HG03066 (cell line): Measurements from ENCODE around the gene AMH.

Experiments used
- ATAC-seq: cut with Tn5 transposase; IDR thresholded peaks from one replicate; pipeline ENCODE4 v1.9.1; 2021; ENCODE audit warnings: low read depth; ENCODE audit not compliant: unreplicated experiment

The AMH gene

DNA sequence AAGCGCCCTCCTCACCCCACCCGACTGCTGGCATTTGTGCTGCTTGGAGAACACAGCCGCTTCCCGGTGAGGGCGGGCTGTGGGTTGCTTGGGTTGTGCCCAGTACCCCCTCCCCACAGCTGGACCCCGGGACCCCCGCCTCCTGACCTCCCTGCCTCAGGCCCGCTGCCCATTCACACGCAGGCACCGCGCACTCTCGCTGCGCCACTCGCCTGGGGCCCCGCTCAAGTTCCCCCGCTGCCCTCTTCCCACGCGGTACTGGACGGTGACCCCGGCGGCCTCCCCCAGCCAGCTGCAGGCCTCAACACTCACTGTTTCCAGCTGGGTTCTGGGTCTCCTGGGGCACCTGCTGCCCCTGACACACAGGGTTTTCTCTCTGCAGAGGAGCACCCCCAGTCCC is 29.4 kb upstream of the AMH start:
- no peak for ATAC-seq

DNA sequence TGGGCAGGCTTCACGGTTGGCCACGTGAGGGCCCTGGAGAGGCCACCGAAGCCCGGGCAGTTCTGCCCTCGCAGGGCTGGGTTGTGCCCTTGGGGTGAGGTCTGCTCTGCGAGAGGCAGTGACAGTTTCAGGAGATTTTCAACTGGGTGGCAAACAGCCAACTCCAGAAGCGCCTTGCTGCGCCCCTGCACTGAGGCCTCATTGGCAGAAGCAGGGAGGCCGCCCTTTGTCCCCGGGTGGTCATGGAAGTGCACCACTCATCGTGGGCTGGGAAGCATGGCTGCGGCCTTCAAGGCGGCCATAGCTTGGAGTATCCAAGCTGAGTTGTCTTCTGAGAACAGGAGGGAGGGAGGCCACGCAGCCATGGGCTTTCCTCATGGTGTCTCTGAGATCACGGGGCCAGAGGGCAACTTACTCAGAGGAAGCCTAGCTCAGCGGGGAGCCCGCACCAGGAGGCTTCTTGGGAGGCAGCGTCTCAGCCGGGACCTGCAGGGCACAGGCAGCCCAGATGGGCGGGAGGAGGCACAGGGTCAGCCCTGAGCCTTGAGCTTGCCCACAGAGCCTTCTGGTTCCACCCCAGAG is 27.8 kb upstream of the AMH start:
- no peak for ATAC-seq

DNA sequence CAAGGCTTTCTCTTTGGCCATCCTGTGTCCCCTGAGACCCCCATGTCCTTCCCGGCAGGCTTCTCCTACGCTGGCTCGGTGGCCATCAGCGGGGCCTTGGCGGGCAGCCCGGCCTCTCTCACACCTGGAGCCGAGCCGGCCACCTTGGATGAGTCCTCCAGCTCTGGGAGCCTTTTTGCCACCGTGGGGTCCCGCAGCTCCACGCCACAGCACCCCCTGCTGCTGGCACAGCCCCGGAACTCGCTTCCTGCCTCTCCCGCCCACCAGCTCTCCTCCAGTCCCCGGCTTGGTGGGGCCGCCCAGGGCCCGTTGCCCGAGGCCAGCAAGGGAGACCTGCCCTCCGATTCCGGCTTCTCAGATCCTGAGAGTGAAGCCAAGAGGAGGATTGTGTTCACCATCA is 27.2 kb upstream of the AMH start:
- no peak for ATAC-seq

DNA sequence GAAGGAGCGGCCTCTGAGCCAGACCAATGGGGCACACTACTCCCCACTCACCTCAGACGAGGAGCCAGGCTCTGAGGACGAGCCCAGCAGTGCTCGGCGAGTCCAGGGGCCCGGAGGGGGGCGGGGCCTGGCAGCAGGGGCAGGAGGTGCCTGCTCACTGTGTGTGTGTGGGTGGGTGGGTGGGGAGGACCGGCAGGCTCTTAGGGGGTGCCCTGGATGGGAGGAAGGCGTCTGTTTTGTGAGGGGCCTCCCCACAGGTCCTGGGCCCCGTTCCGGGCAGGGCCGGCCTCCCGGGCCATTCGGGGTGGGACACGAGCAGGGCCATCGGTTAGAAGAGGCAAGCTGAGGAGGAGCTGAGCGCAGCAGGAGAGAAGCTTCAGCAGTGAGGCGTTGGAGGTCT is 25.7 kb upstream of the AMH start:
- no peak for ATAC-seq

DNA sequence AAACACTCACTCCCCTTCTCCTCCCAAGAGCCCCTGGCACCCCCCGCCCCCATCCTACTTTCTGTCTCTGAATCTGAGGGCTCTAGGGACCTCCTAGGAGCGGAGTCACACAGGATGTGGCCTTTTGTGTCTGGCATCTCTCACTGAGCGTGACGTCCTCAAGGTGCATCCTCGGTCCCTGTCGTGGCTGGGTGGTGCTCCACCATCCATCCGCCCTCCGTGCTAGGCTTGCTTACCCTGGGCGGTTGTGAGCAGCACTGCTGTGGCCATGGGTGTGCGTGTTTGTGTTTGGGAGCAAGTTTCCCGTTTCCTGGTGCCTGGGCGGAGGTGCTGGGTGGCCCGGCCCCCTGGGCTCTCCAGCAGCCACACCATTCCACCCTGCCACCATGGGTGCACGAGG is 25.2 kb upstream of the AMH start:
- ATAC-seq = no peak

DNA sequence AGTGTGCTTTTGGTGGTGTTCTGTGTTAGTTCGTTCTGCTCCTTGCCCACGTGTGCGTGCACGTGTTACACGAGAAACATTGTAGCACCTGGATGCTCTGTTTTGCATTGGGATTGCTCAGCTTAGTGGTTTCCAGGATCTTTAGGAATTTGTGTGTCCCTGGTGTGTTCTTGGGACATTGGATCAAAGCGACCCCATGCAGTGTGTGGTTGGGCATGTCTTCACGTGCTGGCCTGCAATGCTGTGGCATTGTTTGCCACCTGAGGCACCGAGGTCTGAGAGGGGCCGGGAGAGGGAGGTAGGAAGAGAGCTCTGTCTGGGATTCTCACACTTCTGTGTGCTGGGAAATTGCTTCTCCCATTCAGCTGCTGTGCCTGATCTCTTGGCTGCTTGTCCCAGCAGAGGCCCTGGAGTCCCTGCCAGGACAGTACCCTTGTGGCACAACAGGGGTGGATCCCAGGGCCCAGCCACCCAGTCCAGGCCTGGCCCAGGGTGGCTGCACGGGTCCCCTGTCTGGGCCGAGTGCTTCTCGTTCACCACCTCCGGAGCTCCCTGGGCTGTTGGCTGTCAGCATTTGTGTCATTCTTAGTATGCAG is 24.3 kb upstream of the AMH start:
- no peak for ATAC-seq

DNA sequence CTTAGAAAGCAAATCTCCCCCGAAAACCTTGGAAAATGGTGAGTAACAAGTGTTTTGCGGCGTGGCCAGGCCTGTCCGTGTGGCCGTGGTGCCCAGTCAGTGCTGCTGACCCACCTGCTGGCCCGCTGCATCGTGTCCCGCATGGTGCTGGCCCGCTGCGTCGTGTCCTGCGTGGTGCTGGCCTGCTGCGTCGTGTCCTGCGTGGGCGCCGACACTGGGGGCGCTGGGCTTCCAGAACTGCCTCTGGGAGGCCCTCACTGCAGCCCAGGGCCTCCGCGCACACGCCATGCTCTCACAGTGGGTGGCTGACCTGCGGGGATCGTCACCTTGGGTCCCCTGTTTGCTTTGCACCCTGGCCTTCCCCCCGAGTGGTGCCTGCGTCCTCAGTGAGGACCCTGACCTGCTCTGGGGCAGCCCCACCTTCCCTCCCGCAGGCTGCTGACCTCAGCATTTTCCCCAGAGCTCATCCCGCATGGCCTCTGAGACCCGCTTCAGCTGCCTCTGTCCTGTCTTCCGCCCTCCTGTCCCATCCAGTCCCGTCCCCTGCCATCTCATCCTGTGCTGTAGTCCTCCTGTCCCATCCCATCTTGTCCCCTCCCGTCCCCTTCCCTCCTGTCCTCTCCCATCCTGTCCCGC is 23.6 kb upstream of the AMH start:
- no peak for ATAC-seq

DNA sequence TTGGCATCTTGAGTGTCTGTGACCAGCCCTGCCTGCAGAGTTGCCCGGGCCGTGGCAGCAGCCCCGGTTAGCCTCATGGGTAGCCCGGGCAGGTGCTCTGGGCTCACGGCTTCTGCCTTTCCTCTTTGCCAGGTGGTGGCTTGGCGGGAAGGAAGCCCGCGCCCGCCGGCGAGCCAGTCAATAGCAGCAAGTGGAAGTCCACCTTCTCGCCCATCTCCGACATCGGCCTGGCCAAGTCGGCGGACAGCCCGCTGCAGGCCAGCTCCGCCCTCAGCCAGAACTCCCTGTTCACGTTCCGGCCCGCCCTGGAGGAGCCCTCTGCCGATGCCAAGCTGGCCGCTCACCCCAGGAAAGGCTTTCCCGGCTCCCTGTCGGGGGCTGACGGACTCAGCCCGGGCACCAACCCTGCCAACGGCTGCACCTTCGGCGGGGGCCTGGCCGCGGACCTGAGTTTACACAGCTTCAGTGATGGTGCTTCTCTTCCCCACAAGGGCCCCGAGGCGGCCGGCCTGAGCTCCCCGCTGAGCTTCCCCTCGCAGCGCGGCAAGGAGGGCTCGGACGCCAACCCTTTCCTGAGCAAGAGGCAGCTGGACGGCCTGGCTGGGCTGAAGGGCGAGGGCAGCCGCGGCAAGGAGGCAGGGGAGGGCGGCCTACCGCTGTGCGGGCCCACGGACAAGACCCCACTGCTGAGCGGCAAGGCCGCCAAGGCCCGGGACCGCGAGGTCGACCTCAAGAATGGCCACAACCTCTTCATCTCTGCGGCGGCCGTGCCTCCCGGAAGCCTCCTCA is 22.9 kb upstream of the AMH start:
- no peak for ATAC-seq

DNA sequence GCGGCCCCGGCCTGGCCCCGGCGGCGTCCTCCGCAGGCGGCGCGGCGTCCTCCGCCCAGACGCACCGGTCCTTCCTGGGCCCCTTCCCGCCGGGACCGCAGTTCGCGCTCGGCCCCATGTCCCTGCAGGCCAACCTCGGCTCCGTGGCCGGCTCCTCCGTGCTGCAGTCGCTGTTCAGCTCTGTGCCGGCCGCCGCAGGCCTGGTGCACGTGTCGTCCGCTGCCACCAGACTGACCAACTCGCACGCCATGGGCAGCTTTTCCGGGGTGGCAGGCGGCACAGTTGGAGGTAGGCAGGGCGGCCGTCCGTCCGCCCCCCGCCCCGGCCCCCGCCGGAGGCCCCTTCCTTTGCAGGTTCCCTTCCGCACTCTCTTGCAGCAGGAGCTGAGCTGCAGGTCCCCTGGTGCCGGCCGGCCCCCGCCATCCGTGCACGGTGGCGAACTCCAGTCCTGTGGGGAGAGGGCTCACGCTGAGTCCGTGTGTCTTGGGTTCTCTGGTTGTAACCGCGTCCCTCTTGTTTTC is 22.2 kb upstream of the AMH start:
- ATAC-seq = no peak

DNA sequence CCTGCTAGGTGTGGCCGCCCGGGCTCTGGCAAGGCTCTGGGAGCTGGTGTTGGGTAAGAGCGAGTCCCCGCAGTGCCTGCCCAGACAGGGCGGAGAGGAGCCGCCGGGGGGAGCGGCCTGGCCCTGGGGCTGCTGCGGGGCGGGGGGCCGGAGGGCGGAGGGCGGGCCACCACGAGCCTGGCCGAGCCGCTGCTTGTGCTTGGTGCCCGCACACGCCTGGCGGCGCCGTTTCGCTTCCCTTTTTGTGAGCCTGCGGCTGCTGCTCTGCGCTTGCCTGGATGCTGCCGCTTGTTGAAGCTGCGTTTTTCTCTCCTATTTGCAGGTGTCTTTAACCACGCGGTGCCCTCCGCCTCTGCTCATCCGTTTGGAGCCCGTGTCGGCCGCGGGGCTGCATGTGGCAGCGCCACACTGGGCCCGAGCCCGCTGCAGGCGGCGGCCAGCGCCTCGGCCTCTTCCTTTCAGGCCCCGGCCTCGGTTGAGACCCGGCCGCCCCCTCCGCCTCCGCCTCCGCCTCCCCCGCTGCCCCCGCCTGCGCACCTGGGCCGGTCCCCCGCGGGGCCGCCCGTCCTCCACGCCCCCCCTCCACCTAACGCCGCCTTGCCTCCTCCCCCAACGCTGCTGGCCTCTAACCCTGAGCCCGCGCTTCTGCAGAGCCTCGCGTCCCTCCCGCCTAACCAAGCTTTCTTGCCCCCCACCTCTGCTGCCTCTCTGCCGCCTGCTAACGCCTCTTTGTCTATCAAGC is 21.5 kb upstream of the AMH start:
- no peak for ATAC-seq

DNA sequence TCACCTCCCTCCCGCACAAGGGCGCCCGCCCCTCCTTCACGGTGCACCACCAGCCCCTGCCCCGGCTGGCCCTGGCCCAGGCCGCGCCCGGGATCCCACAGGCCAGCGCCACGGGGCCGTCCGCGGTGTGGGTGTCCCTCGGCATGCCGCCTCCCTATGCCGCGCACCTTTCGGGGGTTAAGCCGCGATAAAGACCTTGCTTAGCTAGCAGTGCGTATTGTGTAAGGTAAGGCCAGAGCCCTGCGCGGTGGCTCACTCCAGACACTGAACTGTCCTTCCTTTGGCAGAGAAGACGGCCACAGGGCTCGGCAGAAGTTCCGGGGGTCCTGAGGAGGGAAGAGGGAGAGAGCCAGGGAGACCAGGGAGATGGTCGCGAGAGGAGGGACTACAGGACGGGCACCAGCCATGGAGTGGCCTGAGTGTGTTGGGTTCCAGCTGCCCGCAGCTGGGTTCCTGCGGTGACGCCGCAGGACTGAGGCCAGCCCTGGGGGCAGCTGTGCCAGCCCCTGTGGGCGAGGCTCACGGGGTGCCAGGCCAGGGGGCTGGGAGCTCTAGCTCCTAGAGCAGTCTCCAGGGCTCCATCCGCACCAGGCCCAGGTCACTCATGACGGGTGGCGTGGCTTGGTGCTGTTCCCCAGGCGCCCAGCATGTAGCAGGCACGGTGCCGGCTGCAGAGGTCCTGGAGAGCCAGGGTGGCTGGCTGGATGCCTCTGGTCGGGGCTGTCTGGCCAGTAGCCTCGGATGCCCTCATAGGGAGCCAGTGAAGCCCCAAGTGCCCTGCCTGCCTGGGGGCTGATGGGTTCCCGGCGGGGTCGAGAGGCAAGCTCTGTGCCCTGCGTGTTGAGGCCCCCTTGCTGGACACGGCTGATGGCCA is 20.7 kb upstream of the AMH start:
- no peak for ATAC-seq

DNA sequence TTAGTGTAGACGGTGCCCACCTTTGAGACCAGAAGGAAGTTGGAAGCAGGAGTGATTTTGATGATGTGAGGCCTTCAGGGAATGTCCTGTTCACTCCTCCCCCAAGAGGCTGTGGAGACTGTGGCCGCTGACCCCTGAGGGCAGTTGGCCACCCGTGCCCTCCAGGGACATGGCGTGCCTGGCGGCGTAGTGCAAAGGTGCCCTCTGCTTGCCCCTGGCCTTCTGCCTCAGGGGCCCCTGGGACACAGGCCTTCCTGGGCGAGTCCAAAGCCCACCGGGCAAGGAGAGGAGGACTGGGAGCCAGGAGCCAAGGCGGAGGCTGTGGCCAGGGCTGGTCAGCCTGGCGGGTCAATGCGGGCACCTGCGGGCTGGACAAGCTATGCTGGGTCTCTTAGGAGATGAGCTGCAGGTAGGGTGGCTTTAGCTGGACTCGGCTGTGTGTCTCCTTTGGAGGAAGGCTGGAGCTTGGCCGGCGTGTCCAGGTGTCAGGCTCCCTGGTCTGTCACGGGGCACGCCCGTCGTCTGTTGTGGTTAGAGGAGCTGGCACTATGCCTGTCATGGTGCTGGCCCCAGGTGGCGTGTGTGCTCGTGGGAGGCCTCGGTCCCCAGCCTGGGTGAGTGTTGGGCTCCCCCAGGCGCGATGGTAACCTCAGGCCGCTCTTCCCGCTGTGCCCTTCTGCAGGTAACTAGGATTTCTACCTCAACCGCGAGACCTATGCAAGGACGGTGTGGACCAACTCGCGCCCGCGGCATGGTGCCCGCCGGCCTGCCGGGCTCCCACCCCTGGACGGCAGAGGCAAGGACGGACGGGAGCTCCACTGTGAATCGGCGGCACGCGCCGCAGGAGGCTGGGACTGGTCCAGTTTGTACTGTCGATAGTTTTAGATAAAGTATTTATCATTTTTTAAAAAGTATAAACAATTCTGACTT is 19.8 kb upstream of the AMH start:
- no peak for ATAC-seq

DNA sequence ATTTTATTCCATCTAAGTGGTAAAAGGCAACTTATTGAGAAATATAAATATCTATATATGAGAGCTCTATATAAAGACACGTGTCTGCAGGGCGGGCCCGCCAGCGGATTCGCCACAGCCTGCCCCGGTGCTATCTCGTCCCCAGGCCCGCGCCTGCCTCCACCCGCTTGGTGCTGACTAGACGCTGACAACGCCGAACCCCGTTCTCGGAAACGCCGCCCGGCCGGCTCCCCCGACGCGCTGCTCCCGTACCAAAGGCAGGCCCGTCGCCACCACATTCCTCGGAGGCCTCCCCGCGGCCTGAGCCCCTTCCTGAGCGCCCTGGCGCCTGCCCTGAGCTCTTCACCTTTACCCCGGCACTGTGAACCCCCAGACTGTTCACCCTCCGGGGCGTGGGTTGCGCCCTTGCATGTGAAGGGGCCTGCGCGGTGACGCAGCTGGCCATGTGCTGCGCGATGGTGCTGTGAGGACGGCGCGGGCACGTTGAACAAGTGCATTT is 19.0 kb upstream of the AMH start:
- ATAC-seq = no peak

DNA sequence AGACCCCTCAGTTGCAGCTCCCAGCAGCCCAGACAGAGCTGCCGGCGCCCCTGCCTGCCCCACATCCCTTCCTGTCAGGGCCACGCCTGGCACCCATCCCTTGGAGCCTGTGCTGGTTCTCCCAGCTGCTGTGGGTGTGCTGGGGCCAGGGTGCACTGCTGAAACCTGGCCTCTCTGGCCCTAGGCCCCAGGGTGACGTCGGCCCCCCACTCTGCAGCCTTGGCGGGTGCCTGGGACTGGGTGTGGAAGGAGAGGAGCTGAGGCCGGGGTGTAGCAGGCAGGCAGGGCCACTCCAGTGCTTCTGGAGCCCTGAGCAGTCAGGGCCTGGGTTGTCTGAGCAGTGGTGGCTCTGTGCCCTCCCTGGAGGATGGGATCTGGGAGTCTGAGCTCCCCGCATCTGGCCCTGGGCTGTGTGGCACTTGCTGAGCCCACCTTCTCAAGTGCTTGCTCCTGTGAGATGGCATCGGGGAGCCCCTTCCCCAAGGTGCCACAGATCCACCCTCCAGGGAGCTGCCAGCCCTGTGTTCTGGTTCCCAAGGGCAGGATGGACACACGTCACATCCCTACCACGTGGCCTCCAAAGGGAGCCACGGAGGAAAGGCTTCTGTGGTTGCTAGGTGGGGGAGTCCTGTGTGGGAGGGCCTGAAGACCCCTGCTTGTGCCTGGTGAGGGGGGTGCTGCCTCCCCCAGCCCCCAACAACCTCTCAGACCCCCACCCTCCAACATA is 18.2 kb upstream of the AMH start:
- ATAC-seq = no peak

DNA sequence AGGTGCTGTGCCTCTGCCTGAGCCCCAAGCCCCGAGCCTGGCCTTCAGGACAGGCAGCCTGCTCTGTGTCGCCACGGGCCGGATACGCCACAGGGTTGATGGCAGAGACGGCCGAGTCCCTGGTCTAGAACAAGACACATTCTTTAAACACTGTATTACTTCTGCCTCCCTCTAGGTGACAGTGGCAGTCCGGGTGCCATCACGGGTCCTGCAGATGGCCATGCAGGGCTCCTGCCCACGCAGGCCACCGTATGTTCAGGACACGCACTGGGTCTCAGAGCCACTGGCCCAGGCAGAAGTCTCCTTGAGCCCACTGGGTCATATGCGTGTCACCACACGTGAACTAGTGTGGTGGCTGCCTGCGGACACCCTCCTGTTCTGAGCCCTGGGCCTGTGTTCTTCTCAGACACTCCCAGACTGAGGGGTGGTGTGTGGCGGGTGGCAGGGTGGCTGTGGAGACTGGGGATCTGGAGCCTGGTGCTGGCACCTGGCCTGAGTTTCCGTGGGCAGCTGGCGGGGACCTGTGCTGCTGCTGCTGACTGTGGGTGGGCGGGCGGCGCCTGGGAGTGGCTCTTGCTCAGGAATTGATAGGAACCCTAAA is 17.4 kb upstream of the AMH start:
- no peak for ATAC-seq

DNA sequence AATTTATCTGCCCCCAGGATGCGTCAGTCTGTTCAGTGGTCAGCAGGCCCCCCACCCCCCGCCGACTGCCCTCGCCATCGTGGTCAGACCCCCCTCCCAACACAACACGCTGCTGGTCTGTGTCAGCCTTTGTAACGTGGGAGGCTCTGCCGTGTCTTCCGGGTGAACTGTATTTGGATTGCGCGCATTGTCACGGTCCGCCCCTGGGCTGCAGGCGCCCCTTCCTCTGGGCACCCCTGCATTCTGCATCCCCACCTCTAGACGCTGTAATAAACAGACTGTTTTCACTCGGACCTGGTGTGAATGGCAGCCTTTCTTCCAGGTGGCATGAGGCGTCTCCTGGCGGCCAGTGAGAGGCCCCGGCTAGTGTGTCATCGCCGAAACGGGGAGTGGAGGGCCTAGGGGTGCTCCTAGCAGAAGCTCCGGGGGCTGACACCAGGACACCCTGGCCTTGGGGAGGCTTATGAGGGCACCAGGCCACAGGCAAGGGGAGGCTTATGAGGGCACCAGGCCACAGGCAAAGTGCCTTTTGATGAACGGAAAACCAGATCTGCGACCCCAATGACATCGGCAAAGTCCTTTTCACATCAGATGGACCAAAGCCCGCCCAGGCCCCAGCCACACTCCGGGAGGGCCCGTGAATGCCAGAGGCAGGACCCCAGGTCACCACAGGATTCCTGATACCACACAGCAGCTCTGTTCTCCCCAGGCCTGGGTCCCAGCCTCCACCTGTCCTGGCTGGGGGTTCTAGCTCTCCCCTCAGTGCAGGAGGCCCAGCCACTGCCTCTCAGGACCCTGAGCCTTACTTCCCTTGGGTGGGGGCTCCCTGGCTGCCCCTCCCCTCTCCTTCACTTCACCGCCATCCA is 16.6 kb upstream of the AMH start:
- no peak for ATAC-seq
